Measurements from ENCODE around the gene PLRG1.

The PLRG1 gene

DNA sequence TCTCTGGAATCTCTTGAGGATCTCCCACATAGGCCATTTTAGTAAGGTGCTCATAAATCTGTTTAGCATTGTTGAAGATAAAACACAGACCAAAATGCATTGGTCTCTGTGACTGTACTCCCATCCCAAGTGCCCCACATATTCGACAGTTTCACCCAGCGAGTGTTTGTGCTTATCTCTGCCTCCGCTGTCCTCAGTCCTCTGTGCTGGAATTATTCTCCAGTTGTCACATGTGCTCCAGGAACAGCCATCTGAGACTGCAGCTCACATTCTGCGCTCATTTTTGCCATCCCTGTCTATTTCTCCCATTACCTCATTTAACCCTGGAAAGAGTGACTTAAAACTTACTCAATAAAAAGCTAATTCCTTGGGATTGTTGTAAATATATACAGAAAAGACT, 31.0 kb downstream of the PLRG1 start:
- no peak overlapping the region for H3K27ac ChIP-seq
- no peaks in the 10 kb centered on the region for H3K36me3 ChIP-seq
- peaks cover 10% of the 10 kb centered on the region for H3K27me3 ChIP-seq (ENCODE audit: insufficient read depth, low read depth, severe bottlenecking)
- no peaks in the 10 kb centered on the region for H3K9me3 ChIP-seq (ENCODE audit: severe bottlenecking)
- no peak for DNase-seq
- TF ChIP-seq, protein P1, sequence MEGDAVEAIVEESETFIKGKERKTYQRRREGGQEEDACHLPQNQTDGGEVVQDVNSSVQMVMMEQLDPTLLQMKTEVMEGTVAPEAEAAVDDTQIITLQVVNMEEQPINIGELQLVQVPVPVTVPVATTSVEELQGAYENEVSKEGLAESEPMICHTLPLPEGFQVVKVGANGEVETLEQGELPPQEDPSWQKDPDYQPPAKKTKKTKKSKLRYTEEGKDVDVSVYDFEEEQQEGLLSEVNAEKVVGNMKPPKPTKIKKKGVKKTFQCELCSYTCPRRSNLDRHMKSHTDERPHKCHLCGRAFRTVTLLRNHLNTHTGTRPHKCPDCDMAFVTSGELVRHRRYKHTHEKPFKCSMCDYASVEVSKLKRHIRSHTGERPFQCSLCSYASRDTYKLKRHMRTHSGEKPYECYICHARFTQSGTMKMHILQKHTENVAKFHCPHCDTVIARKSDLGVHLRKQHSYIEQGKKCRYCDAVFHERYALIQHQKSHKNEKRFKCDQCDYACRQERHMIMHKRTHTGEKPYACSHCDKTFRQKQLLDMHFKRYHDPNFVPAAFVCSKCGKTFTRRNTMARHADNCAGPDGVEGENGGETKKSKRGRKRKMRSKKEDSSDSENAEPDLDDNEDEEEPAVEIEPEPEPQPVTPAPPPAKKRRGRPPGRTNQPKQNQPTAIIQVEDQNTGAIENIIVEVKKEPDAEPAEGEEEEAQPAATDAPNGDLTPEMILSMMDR (IDR thresholded peaks at IDR 0.05; ENCODE audit: low read depth, low read length) = no peak
- no peak overlapping the region for H3K4me3 ChIP-seq (ENCODE audit: low read depth, low read length)

DNA sequence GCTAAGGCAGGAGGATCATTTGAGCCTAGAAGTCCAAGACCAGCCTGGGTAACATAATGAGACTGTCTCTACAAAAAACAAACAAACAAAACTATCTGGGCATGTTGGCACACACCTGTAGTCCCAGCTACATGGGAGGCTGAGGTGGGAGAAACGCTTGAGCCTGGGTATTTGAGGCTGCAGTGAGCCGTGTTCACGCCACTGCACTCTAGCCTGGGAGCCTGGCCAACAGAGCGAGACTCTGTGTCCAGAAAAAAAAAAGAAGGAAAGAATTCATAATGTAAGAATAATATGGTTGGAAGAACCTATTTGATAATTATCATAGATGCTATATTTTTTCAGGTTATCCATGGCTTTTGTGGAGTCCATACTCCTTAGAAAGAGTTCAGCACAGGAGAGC, 32.6 kb downstream of the PLRG1 start:
- TF ChIP-seq, protein P1 (IDR thresholded peaks at IDR 0.05; ENCODE audit: low read depth, low read length) = no peak
- DNase-seq = no peak
- peaks cover 10% of the 10 kb centered on the region for H3K27me3 ChIP-seq (ENCODE audit: insufficient read depth, low read depth, severe bottlenecking)
- H3K36me3 ChIP-seq = no peaks in the 10 kb centered on the region
- H3K9me3 ChIP-seq (ENCODE audit: severe bottlenecking) = no peaks in the 10 kb centered on the region
- no peak overlapping the region for H3K4me3 ChIP-seq (ENCODE audit: low read depth, low read length)
- H3K27ac ChIP-seq = no peak overlapping the region

DNA sequence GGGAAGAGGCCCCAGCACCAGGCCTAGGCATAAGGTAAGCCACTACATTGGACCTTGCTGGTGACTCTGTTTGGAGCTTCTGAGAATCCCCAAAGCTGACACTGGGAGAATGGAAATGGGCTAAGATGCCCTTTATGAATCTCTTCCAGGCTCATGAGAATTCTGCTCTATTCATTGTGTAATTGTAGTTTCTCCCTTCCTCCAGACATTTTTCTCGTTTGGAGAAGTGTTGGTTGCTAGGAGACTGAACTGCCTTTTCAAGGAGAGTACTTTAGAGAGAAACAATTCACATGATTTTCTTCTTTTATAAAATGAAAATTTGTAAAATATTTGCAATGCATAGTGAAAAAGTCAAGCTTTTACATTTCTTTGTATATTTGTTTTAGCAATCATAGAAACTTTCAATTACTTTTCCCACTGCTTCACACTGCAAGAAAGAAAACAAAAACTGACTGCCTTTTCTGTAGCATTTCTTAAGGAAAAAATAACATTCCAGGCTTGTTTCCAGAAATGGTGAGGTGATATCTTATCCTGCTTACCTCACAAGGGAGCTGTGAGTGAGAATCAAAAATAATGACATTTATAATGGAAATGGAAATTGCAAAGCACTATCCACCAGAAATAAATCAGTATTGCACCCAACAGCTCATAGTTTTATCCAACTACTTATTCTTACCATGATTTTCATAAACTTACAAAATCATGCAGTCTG, 33.7 kb downstream of the PLRG1 start:
- DNase-seq = no peak
- Histone ChIP-seq H3K36me3 (no peaks in the 10 kb centered on the region), H3K27me3 (ENCODE audit: insufficient read depth, low read depth, severe bottlenecking) (peaks cover 10% of the 10 kb centered on the region), H3K27ac (no peak overlapping the region), H3K9me3 (ENCODE audit: severe bottlenecking) (no peaks in the 10 kb centered on the region), H3K4me3 (ENCODE audit: low read depth, low read length) (no peak overlapping the region)
- TF ChIP-seq, protein P1 (IDR thresholded peaks at IDR 0.05; ENCODE audit: low read depth, low read length) = no peak

DNA sequence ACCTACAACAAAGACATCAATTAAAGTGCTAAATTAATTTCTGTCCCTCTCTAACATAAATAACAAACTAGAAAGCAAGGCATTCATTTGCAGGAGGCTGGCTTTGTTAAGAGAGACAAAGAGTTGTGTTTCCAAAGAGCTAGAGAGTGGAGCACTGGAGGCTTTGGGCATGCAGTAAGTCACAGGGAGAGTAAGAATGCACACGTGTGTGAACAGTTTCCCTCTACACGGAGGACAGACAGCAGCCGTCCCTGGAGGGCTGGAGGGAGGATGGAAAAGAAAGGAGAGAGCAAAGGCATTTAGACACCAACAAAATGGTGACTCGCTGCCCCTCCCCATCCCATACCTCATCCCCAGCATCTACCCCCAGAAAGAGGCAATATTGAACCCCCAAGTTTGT, 38.2 kb downstream of the PLRG1 start:
- Histone ChIP-seq H3K27ac (no peak overlapping the region), H3K9me3 (ENCODE audit: severe bottlenecking) (no peaks in the 10 kb centered on the region), H3K27me3 (ENCODE audit: insufficient read depth, low read depth, severe bottlenecking) (peaks cover 2% of the 10 kb centered on the region), H3K4me3 (ENCODE audit: low read depth, low read length) (no peak overlapping the region), H3K36me3 (no peaks in the 10 kb centered on the region)
- TF ChIP-seq, protein P1 (IDR thresholded peaks at IDR 0.05; ENCODE audit: low read depth, low read length) = no peak
- DNase-seq = no peak

DNA sequence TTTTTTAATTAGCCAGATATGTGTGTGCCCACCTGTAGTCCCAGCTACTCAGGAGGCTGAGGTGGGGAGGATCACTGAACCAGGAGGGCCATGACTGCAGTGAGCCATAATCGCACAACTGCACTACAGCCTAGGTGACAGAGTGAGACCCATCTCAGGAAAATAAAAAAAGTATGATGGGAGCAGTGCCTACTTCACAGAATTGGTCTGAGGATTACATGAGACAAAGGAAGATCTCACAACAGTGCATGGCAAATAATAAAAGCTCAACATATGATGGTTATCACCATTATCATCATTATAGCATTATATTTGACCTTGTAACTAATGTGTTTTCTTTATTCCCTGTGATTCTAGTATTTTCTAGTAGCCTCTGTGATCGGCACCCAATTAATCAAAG, 38.7 kb downstream of the PLRG1 start:
- Histone ChIP-seq H3K36me3 (no peaks in the 10 kb centered on the region), H3K27me3 (ENCODE audit: insufficient read depth, low read depth, severe bottlenecking) (peaks cover 5% of the 10 kb centered on the region), H3K27ac (no peak overlapping the region), H3K9me3 (ENCODE audit: severe bottlenecking) (no peaks in the 10 kb centered on the region), H3K4me3 (ENCODE audit: low read depth, low read length) (no peak overlapping the region)
- no peak for DNase-seq
- TF ChIP-seq, protein P1 (IDR thresholded peaks at IDR 0.05; ENCODE audit: low read depth, low read length) = no peak

DNA sequence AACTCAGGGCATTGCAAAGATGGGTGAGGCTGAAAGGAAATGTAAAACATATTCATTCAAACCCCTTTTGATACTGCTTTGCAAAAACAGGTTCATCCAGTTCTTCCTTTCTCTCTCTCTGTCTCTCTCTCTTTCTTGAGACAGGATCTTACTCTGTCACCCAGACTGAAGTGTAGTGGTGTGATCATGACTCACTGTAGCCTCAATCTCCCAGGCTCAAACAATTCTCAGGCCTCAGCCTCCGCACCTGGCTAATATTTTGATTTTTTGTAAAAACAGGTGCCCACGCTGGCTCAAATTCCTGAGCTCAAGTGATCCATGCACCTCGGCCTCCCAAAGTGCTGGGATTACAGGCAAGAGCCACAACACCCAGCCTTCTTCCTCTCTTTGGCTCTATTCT, 43.0 kb downstream of the PLRG1 start:
- Histone ChIP-seq H3K36me3 (no peaks in the 10 kb centered on the region), H3K9me3 (ENCODE audit: severe bottlenecking) (no peaks in the 10 kb centered on the region), H3K4me3 (ENCODE audit: low read depth, low read length) (no peak overlapping the region), H3K27ac (no peak overlapping the region), H3K27me3 (ENCODE audit: insufficient read depth, low read depth, severe bottlenecking) (peaks cover 13% of the 10 kb centered on the region)
- TF ChIP-seq, protein P1 (IDR thresholded peaks at IDR 0.05; ENCODE audit: low read depth, low read length) = no peak
- no peak for DNase-seq
